HG03135 (cell line): Measurements from ENCODE around the gene PIP4P1.

Experiments
- ATAC-seq: cut with Tn5 transposase; IDR thresholded peaks from one replicate; pipeline ENCODE4 v1.9.1; 2021; ENCODE audit warnings: mild to moderate bottlenecking, moderate library complexity; ENCODE audit not compliant: unreplicated experiment

The PIP4P1 gene

GRCh38 chr14:20412411-20412810 is 48.8 kb downstream of the PIP4P1 start:
- peak; percentile 66 for ATAC-seq

DNA sequence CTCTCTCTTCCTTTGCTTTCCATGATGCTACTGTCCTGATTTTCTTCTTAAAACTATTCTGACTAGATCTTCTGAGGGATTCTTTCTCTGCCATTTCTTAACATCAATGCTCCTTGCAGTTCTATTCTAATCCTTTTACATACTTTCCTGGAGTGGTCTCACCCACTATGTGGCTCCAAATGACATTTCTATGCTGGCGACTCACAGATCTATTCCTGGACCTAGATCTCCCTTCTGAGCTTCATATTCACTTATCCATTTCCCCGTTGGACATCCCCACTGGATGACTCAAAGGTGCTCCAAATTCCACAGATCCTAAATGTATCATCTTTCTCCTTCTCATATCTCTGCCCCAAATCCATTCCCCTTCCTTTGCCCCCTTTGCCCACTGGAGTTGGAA is 52.0 kb downstream of the PIP4P1 start:
- ATAC-seq, result no peak
